Transverse colon (tissue), 4 donors: ENCODE measurements around the gene PMEPA1. TPM values are rescaled to one million over a fixed set of nuclear protein-coding genes. Genes with fewer than 3 reads are reported as not detected.
A peak's percentile ranks its signal among the peaks of the same experiment; 100 is the strongest.

Source experiments
- DNase-seq: peaks from one replicate; pipeline ENCODE4 v3.0.0-alpha.2; 2019
- H3K27ac ChIP-seq, 4 donors: fragments of 200-600 bp; sonication (generic); 2 replicates each; pipeline ENCODE4 v1.5.1; 2016 to 2018; ENCODE audit warnings: inconsistent platforms in 4 of 4
- H3K27me3 ChIP-seq: fragments of 200-600 bp; sonication (generic); 2 replicates; pipeline ENCODE4 v1.5.1; 2017; ENCODE audit warnings: inconsistent platforms
- H3K36me3 ChIP-seq, 4 donors: fragments of 200-600 bp; sonication (generic); 2 replicates each; pipeline ENCODE4 v1.5.1; 2017 to 2019; ENCODE audit warnings: inconsistent platforms in 4 of 4
- H3K4me1 ChIP-seq, 4 donors: fragments of 200-600 bp; sonication (generic); 2 replicates each; pipeline ENCODE4 v1.5.1; 2017 to 2020; ENCODE audit warnings: inconsistent platforms in 4 of 4
- H3K4me3 ChIP-seq, 4 donors: fragments of 200-600 bp; sonication (generic); 1 replicate in 1 of 4; 2 replicates in 3 of 4; pipeline versions ENCODE4 v1.5.1 to v1.6.1; 2017 to 2019; ENCODE audit warnings: inconsistent platforms in 4 of 4
- H3K9me3 ChIP-seq, 2 donors: fragments of 200-600 bp; sonication (generic); 2 replicates each; pipeline ENCODE4 v1.5.1; 2017 to 2019; ENCODE audit warnings: inconsistent platforms in 2 of 2
- EP300 ChIP-seq: sonication (generic); formaldehyde crosslinking; IDR thresholded peaks from one replicate; pipeline ENCODE4 v1.6.1; 2017; ENCODE audit warnings: antibody characterized with exemption, low read depth
- POLR2A ChIP-seq: fragments of 450-650 bp; IDR thresholded peaks from one replicate; pipeline ENCODE4 v1.6.1; 2016; ENCODE audit warnings: antibody characterized with exemption, mild to moderate bottlenecking, moderate library complexity
- POLR2AphosphoS5 ChIP-seq, 3 donors: sonication (generic); formaldehyde crosslinking; IDR thresholded peaks; one replicate each; pipeline ENCODE4 v1.6.1; 2016; ENCODE audit warnings: antibody characterized with exemption in 3 of 3
- WGBS, 2 donors: methylation state at CpG; one replicate each; pipeline ENCODE4 v1.1.5; 2018; ENCODE audit warnings: low coverage in 1 of 2; 5-methylcytosine and 5-hydroxymethylcytosine counted together
- in situ Hi-C, 4 donors: fragments of 200-750 bp; cut with MboI; loops; one replicate each; pipeline versions ENCODE4 v1.15.0 to v1.15.1; 2017; ENCODE audit warnings: low sequenced_read_pairs in 3 of 4, low pct_ligation_motif_present in 1 of 4, low pct_unique_long_range_greater_than_20kb in 1 of 4
- intact Hi-C: fragments of 100-400 bp; cut with DNase I; formaldehyde crosslinking; loops from one replicate; pipeline ENCODE4 v1.15.1; 2023; ENCODE audit warnings: low total_unique reads
- total RNA-seq, 4 donors: library from RNA; depleted of rRNA; stranded (reverse); fragments of >200 nt; gene quantifications; one replicate each; pipeline ENCODE4 v1.1.0, GENCODE V29; 2016
- TF ChIP-seq, protein P1 (sequence below), 5 experiments: fragments of 200-600 bp in 3 of 5; fragments of 450-650 bp in 2 of 5; sonication (generic) in 3 of 5; IDR thresholded peaks; 1 replicate in 2 of 5; 2 replicates in 3 of 5; pipeline ENCODE4 v1.5.1; 2016 to 2017; ENCODE audit warnings: antibody characterized with exemption in 5 of 5, inconsistent platforms in 3 of 5, mild to moderate bottlenecking in 2 of 5, moderate library complexity in 1 of 5

Gene PMEPA1
- total RNA-seq, 4 donors from 2014 or later: 6.4 to 10.8 (median 8.4) TPM

DNA sequence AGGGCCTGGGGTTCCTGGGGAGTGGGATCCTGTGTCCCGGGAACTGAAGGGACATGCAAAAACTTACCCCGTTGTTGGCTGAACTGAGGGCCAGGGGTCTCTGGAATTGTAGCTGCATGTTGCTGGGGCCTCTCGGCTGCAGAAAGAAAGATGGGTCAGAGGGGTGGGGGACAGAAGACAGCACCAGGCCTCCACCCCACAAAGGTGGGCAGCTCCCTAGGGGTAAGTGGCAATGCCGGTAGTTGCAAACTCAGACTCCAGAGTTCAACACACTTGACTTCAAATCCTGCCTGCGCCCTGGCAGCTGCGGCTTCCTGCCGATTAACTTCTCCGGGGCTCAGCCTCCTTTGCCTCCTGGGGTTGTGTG lies 94.4 kb downstream of the PMEPA1 start:
- peaks cover 0 to 21% (median 8%) of the 10 kb centered on the region in 4 donors for H3K4me1 ChIP-seq
- in situ Hi-C loops (loop anchor here in 1 of 4 donors (25.0 kb wide), 1 partner anchor 228 kb away; the partner anchor contains the start of gene RBM38), intact Hi-C loops (no loop called here)
- H3K9me3 ChIP-seq: no peaks in the 10 kb centered on the region
- 80 to 90% methylated on average over 3 to 8 of the region's 8 CpGs for WGBS, 2 donors
- no peak for DNase-seq
- no peaks in the 10 kb centered on the region for H3K27me3 ChIP-seq
- H3K27ac ChIP-seq: no peak overlapping the region
- H3K36me3 ChIP-seq: no peaks in the 10 kb centered on the region
- H3K4me3 ChIP-seq: no peak overlapping the region
- TF ChIP-seq EP300: no peak
- TF ChIP-seq, protein P1, sequence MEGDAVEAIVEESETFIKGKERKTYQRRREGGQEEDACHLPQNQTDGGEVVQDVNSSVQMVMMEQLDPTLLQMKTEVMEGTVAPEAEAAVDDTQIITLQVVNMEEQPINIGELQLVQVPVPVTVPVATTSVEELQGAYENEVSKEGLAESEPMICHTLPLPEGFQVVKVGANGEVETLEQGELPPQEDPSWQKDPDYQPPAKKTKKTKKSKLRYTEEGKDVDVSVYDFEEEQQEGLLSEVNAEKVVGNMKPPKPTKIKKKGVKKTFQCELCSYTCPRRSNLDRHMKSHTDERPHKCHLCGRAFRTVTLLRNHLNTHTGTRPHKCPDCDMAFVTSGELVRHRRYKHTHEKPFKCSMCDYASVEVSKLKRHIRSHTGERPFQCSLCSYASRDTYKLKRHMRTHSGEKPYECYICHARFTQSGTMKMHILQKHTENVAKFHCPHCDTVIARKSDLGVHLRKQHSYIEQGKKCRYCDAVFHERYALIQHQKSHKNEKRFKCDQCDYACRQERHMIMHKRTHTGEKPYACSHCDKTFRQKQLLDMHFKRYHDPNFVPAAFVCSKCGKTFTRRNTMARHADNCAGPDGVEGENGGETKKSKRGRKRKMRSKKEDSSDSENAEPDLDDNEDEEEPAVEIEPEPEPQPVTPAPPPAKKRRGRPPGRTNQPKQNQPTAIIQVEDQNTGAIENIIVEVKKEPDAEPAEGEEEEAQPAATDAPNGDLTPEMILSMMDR (IDR thresholded peaks at IDR 0.05): no peak
- TF ChIP-seq POLR2A: no peak
- TF ChIP-seq POLR2AphosphoS5 (IDR thresholded peaks at IDR 0.05): no peak

DNA sequence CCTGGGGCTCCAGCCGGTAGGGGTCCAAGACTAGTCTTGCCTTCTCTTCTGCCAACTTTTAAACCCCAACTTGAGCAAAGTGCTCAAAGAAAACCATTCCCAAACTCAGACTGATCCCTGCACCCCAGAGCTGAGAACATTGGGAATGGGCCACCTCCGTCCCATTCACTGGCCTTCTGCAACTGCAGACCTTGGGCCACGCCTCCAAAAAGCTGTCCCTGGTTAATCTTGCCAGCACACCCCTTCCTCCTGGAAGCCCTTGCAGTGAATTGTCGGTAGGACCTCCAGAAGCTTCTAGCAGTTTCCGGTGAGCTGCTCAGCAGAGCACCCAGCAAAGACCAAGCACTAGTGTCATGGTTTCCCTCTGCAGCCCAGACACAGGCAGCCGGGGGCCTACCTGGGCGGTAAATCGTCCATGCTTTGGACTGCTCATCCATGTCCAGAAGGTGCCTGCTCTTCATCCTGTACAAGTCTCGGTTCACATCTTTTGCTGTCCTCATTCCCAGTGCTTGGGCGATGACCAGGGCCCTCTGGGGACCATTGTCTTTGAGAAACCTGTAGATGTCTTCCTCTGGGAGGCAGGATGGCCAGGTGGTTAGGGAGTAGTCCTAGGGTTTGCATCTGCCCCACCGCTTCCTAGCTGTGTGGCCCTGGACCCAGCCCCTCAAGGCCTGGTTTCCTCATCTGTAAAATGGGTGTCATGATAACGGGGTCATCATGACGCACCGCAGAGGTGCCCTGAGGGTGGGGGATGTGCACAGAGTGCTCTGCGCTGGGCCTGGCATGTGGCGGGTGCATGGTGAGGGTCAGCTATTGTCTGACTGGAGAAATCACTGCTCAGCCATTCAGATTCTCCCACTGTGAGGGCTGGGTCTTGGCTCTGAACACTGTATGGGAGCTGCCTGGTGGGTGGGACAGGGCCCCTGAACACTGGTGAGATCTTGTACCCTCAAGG lies 95.0 kb downstream of the PMEPA1 start:
- H3K9me3 ChIP-seq: no peaks in the 10 kb centered on the region
- H3K27me3 ChIP-seq: no peaks in the 10 kb centered on the region
- TF ChIP-seq POLR2AphosphoS5 (IDR thresholded peaks at IDR 0.05) (no peak), EP300 (no peak), POLR2A (no peak)
- TF ChIP-seq, protein P1 (IDR thresholded peaks at IDR 0.05): no peak
- 91 to 93% methylated on average over 2 to 16 of the region's 16 CpGs for whole genome bisulfite sequencing, 2 donors
- in situ Hi-C loops (loop anchor here in 1 of 4 donors (25.0 kb wide), 1 partner anchor 227 kb away; the partner anchor contains the start of gene RBM38), intact Hi-C loops (no loop called here)
- no peak overlapping the region for H3K27ac ChIP-seq
- peaks cover 0 to 16% (median 8%) of the 10 kb centered on the region in 4 donors for H3K4me1 ChIP-seq
- no peaks in the 10 kb centered on the region for H3K36me3 ChIP-seq
- no peak overlapping the region for H3K4me3 ChIP-seq
- DNase-seq: no peak

GRCh38 chr20:57613481-57613921 lies 96.3 kb downstream of the PMEPA1 start:
- DNase-seq: no peak

GRCh38 chr20:57612916-57613315 lies 96.9 kb downstream of the PMEPA1 start:
- Histone ChIP-seq H3K27me3 (no peaks in the 10 kb centered on the region), H3K27ac (no peak overlapping the region), H3K4me1 (peaks cover 0 to 7% (median 2%) of the 10 kb centered on the region in 4 donors), H3K36me3 (no peaks in the 10 kb centered on the region), H3K9me3 (no peaks in the 10 kb centered on the region), H3K4me3 (no peak overlapping the region)
- peak; percentile 4 for DNase-seq
- no peak for TF ChIP-seq POLR2A
- TF ChIP-seq EP300: no peak
- TF ChIP-seq, protein P1 (IDR thresholded peaks at IDR 0.05): no peak
- no peak for TF ChIP-seq POLR2AphosphoS5 (IDR thresholded peaks at IDR 0.05)
- in situ Hi-C loops: loop anchor here in 1 of 4 donors (25.0 kb wide), 1 partner anchor 226 kb away; the partner anchor contains the start of gene RBM38
- intact Hi-C loops: no loop called here
- WGBS, 2 donors: 93 to 94% methylated on average over 2 to 7 of the region's 7 CpGs

More at GRCh38 chr20:57613481-57613921, 96.3 kb downstream of the PMEPA1 start:
- Histone ChIP-seq H3K4me3 (no peak overlapping the region), H3K36me3 (no peaks in the 10 kb centered on the region), H3K9me3 (no peaks in the 10 kb centered on the region), H3K27me3 (no peaks in the 10 kb centered on the region), H3K27ac (no peak overlapping the region), H3K4me1 (peaks cover 0 to 13% (median 6%) of the 10 kb centered on the region in 4 donors)
- intact Hi-C loops: no loop called here
- WGBS, 2 donors: 91 to 100% methylated on average over 1 to 12 of the region's 12 CpGs
- in situ Hi-C loops: loop anchor here in 1 of 4 donors (25.0 kb wide), 1 partner anchor 226 kb away; the partner anchor contains the start of gene RBM38
- TF ChIP-seq, protein P1 (IDR thresholded peaks at IDR 0.05): no peak
- TF ChIP-seq EP300: no peak
